Stimulated activated CD4-positive, alpha-beta T cell treated with anti-CD3 and anti-CD28 coated beads, Interleukin-1b, Interleukin-23, amount 100 ng/mL, for 4 hours (primary cell): ENCODE results near the gene CWF19L1.
"Not testable (repeated sequence)": the region's sequence is repeated elsewhere in the genome, so short reads cannot be mapped to it uniquely, and the experiment has no call there.

Source experiments
- DNase-seq, 2 donors: peaks; one replicate each; pipeline ENCODE4 v3.0.0-alpha.2; 2020; ENCODE audit warnings: low read depth in 2 of 2

CWF19L1 gene

GRCh38 chr10:100267239-100268104 is at the start of gene CWF19L1:
CWF19L1 (minus strand) TSS chr10:100267638; CDS start chr10:100267593, 45 bp downstream.
- DNase-seq, result peak; percentile 50 to 62

GRCh38 chr10:100315615-100316014 is 48.2 kb upstream of the CWF19L1 start:
- no peak for DNase-seq

GRCh38 chr10:100311298-100311697 is 43.9 kb upstream of the CWF19L1 start:
- DNase-seq, result no peak

- no peak for DNase-seq
Measured at GRCh38 chr10:100307684-100308083, 40.2 kb upstream of the CWF19L1 start.

GRCh38 chr10:100306861-100307260 is 39.4 kb upstream of the CWF19L1 start:
- DNase-seq, result no peak

GRCh38 chr10:100304414-100304813 is 37.0 kb upstream of the CWF19L1 start:
- DNase-seq, result no peak

GRCh38 chr10:100303724-100304319 is 36.4 kb upstream of the CWF19L1 start:
- no peak for DNase-seq

- DNase-seq, result not testable (repeated sequence)
Measured at GRCh38 chr10:100301123-100301522, 33.7 kb upstream of the CWF19L1 start.

GRCh38 chr10:100297242-100297641 is 29.8 kb upstream of the CWF19L1 start:
- no peak for DNase-seq

- DNase-seq, result no peak
Measured at GRCh38 chr10:100293066-100293465, 25.6 kb upstream of the CWF19L1 start.

GRCh38 chr10:100292300-100292699 is 24.9 kb upstream of the CWF19L1 start:
- DNase-seq, result not testable (repeated sequence)

GRCh38 chr10:100291356-100291755 is 23.9 kb upstream of the CWF19L1 start:
- no peak for DNase-seq

- DNase-seq, result no peak
Measured at GRCh38 chr10:100289641-100290040, 22.2 kb upstream of the CWF19L1 start.

GRCh38 chr10:100288196-100288595 is 20.8 kb upstream of the CWF19L1 start:
- no peak for DNase-seq

- DNase-seq, result no peak
Measured at GRCh38 chr10:100287756-100288155, 20.3 kb upstream of the CWF19L1 start.

- DNase-seq, result peak; percentile 80 to 84
Measured at GRCh38 chr10:100286051-100287033, 18.9 kb upstream of the CWF19L1 start, which contains the start of gene BLOC1S2. BLOC1S2 (minus strand) TSS chr10:100286680; CDS start chr10:100286659, 21 bp downstream.

- DNase-seq, result not testable (repeated sequence)
Measured at GRCh38 chr10:100285326-100285725, 17.9 kb upstream of the CWF19L1 start.

GRCh38 chr10:100282907-100283306 is 15.5 kb upstream of the CWF19L1 start:
- DNase-seq, result no peak

- not testable (repeated sequence) for DNase-seq
Measured at GRCh38 chr10:100276971-100277370, 9.5 kb upstream of the CWF19L1 start.

GRCh38 chr10:100265821-100266485 is 1.5 kb downstream of the CWF19L1 start:
- no peak for DNase-seq

GRCh38 chr10:100254191-100254590 is 13.2 kb downstream of the CWF19L1 start:
- no peak for DNase-seq
